SH-SY5Y (cell line): Measurements from ENCODE around the gene TBC1D19.

Source experiments
- GATA2 ChIP-seq: IDR thresholded peaks from 2 replicates; pipeline ENCODE4 v1.6.1; 2011; ENCODE audit warnings: mild to moderate bottlenecking, low read depth, low read length
- GATA3 ChIP-seq: IDR thresholded peaks from 2 replicates; pipeline ENCODE4 v1.6.1; 2011; ENCODE audit warnings: low read depth, mild to moderate bottlenecking, low read length, moderate library complexity

- TF ChIP-seq GATA2 (no peak), GATA3 (no peak)
Measured at GRCh38 chr4:26596843-26597242, 13.0 kb downstream of the TBC1D19 start.
